ENCODE data around the gene OR5B2. TPM values are rescaled to one million over a fixed set of nuclear protein-coding genes. Genes with fewer than 3 reads are reported as not detected.

Gene OR5B2
- total RNA-seq = not detected in 2 replicates

GRCh38 chr11:58428021-58428420 lies at the start of gene OR5B2:
Gene OR5B2 (minus strand): TSS chr11:58428121. CDS start chr11:58423261, 4,860 bp downstream.

GRCh38 chr11:58442136-58442535 lies 14.2 kb upstream of the OR5B2 start, which contains the start of gene OR5B12:
Gene OR5B12 (minus strand): TSS chr11:58442236. CDS start chr11:58440151, 2,085 bp downstream.

GRCh38 chr11:58406774-58407173 lies 21.1 kb downstream of the OR5B2 start, which contains the start of gene OR5B3:
Gene OR5B3 (minus strand): TSS chr11:58406874. CDS start chr11:58403409, 3,465 bp downstream.

Other genes with a start within 250 kb of the OR5B2 start
- not detected in 2 replicates for gene OR9Q2, start 239.1 kb downstream of the OR5B2 start, total RNA-seq
- gene OR1S2, start 224.0 kb downstream of the OR5B2 start, total RNA-seq = not detected in 2 replicates
- gene OR1S1, start 215.4 kb downstream of the OR5B2 start, total RNA-seq = not detected in 2 replicates
- not detected in 2 replicates for gene OR10Q1, start 199.2 kb downstream of the OR5B2 start, total RNA-seq
- gene OR10W1, start 159.9 kb downstream of the OR5B2 start, total RNA-seq = not detected in 2 replicates
- not detected in 2 replicates for gene OR5B17, start 69.1 kb downstream of the OR5B2 start, total RNA-seq
- not detected in 2 replicates for gene OR5B3, start 21.2 kb downstream of the OR5B2 start, total RNA-seq
- gene OR5B12, start 14.1 kb upstream of the OR5B2 start, total RNA-seq = not detected in 2 replicates
- not detected in 2 replicates for gene OR5B21, start 80.0 kb upstream of the OR5B2 start, total RNA-seq
- gene LPXN, start 147.7 kb upstream of the OR5B2 start, total RNA-seq = 3.1 and 12.8 TPM in 2 replicates
- 45.8 and 48.2 TPM in 2 replicates for gene ZFP91, start 150.9 kb upstream of the OR5B2 start, total RNA-seq
- 1.1 and 1.2 TPM in 2 replicates for gene CNTF, start 194.5 kb upstream of the OR5B2 start, total RNA-seq